ENCODE data around the gene C22orf15. TPM values are rescaled to one million over a fixed set of nuclear protein-coding genes. Genes with fewer than 3 reads are reported as not detected.
A peak's percentile ranks its signal among the peaks of the same experiment; 100 is the strongest.

The C22orf15 gene
- total RNA-seq, 6 experiments from 2014 or later = not detected

GRCh38 chr22:23800297-23801237 lies 37.8 kb downstream of the C22orf15 start:
- ATAC-seq = no peak
- 87% methylated on average over 6 of the region's 18 CpGs for WGBS (ENCODE audit: insufficient coverage, low coverage, low lambda C conversion rate, missing lambda C conversion rate)

GRCh38 chr22:23801238-23801821 lies 38.5 kb downstream of the C22orf15 start:
- 83% methylated on average over 9 of the region's 11 CpGs for WGBS (ENCODE audit: insufficient coverage, low coverage, low lambda C conversion rate, missing lambda C conversion rate)
- ATAC-seq (no peak), DNase-seq (peak in 1 of 3 donors; percentile 22)
- TF ChIP-seq POLR2A (IDR thresholded peaks at IDR 0.05) (no peak), CTCF (IDR thresholded peaks at IDR 0.05) (no peak)
- peaks cover 0 to 17% (median 0%) of the 10 kb centered on the region in 4 donors for H3K4me1 ChIP-seq
- H3K27ac ChIP-seq = no peak overlapping the region
- peaks cover 0 to 41% (median 22%) of the 10 kb centered on the region in 4 donors for H3K36me3 ChIP-seq
- intact Hi-C loops (cut with DNase I) = no loop called here
- no peaks in the 10 kb centered on the region for H3K9me3 ChIP-seq
- no peaks in the 10 kb centered on the region for H3K27me3 ChIP-seq
- H3K4me3 ChIP-seq = no peak overlapping the region

More at GRCh38 chr22:23800297-23801237, 37.8 kb downstream of the C22orf15 start:
- intact Hi-C loops (cut with DNase I) = no loop called here
- no peak overlapping the region for H3K27ac ChIP-seq
- no peak overlapping the region for H3K4me3 ChIP-seq
- peak in 1 of 3 donors; percentile 38 for DNase-seq
- H3K27me3 ChIP-seq = no peaks in the 10 kb centered on the region
- TF ChIP-seq POLR2A (IDR thresholded peaks at IDR 0.05) (no peak), CTCF (IDR thresholded peaks at IDR 0.05) (no peak)
- H3K36me3 ChIP-seq = peaks cover 0 to 41% (median 21%) of the 10 kb centered on the region in 4 donors
- H3K9me3 ChIP-seq = no peaks in the 10 kb centered on the region
- peaks cover 0 to 17% (median 0%) of the 10 kb centered on the region in 4 donors for H3K4me1 ChIP-seq

- TF ChIP-seq CTCF (IDR thresholded peaks at IDR 0.05) (no peak), POLR2A (IDR thresholded peaks at IDR 0.05) (no peak)
- Histone ChIP-seq H3K4me1 (peaks cover 0 to 17% (median 0%) of the 10 kb centered on the region in 4 donors), H3K4me3 (no peak overlapping the region), H3K27me3 (no peaks in the 10 kb centered on the region), H3K27ac (no peak overlapping the region), H3K9me3 (no peaks in the 10 kb centered on the region), H3K36me3 (peaks cover 0 to 39% (median 20%) of the 10 kb centered on the region in 4 donors)
- ATAC-seq (no peak), DNase-seq (peak in 1 of 3 donors; percentile 36)
- intact Hi-C loops (cut with DNase I) = no loop called here
- 87% methylated on average over 4 of the region's 8 CpGs for WGBS (ENCODE audit: insufficient coverage, low coverage, low lambda C conversion rate, missing lambda C conversion rate)
Observed at GRCh38 chr22:23801886-23802377, 39.1 kb downstream of the C22orf15 start.

- Histone ChIP-seq H3K4me1 (peaks cover 0 to 17% (median 0%) of the 10 kb centered on the region in 4 donors), H3K9me3 (no peaks in the 10 kb centered on the region), H3K27ac (peak overlapping the region in 1 of 3 donors; percentile 41), H3K27me3 (no peaks in the 10 kb centered on the region), H3K36me3 (peaks cover 0 to 34% (median 20%) of the 10 kb centered on the region in 4 donors), H3K4me3 (no peak overlapping the region)
- 56% methylated on average over 2 of the region's 21 CpGs for WGBS (ENCODE audit: insufficient coverage, low coverage, low lambda C conversion rate, missing lambda C conversion rate)
- peak; percentile 80 to 84 (median 82) for ATAC-seq
- intact Hi-C loops (cut with DNase I) = no loop called here
- TF ChIP-seq POLR2A (IDR thresholded peaks at IDR 0.05) (no peak), CTCF (IDR thresholded peaks at IDR 0.05) (no peak)
- DNase-seq = peak in 2 of 3 donors; percentile 71 to 82
Observed at GRCh38 chr22:23803001-23803819, 40.4 kb downstream of the C22orf15 start.
